Endothelial cell of umbilical vein (primary cell): ENCODE results near the gene MITF. TPM values are rescaled to one million over a fixed set of nuclear protein-coding genes. Genes with fewer than 3 reads are reported as not detected.

Experiments
- BruUV-seq: library from RNA; stranded (reverse); fragments of 400-500 nt; replicated peaks from 2 replicates; lab custom pipeline; 2021; lab: Mats Ljungman, UMichigan
- CTCF ChIA-PET: fragments of 300-600, 350-600 bp; sonication (Branson Sonifier 250); formaldehyde crosslinking; loops from one replicate; lab custom pipeline; 2021; ENCODE audit warnings: antibody characterized with exemption, inconsistent platforms; lab: Charles Lee
- POLR2A ChIA-PET: fragments of 300-600, 350-600 bp; sonication (Branson Sonifier 250); formaldehyde crosslinking; loops from one replicate; lab custom pipeline; 2021; ENCODE audit warnings: antibody characterized with exemption, inconsistent platforms; lab: Charles Lee
- DNase-seq: peaks from one replicate; pipeline ENCODE4 v3.0.0-alpha.2; 2011; ENCODE audit warnings: low read depth, low spot score
- FAIRE-seq: peaks from 2 replicates; lab custom pipeline; 2011; peaks lifted over from hg19 to GRCh38; lab: Jason Lieb, UNC
- H2AFZ ChIP-seq: 2 replicates; pipeline ENCODE4 v1.6.0; 2012; ENCODE audit warnings: low read depth, low read length, control low read depth, inconsistent platforms
- H3K27ac ChIP-seq: 2 replicates; pipeline ENCODE4 v1.5.1; 2011; ENCODE audit warnings: low read depth, mild to moderate bottlenecking, control low read depth, low read length, moderate library complexity; ENCODE audit not compliant: insufficient read depth
- H3K27me3 ChIP-seq, 2 experiments: 2 replicates each; pipeline versions ENCODE4 v1.6.0 to v1.6.1; 2011; ENCODE audit warnings: low read length in 2 of 2, mixed read lengths in 1 of 2; ENCODE audit not compliant: control insufficient read depth in 2 of 2, insufficient read depth in 2 of 2
- H3K36me3 ChIP-seq, 2 experiments: 2 replicates in 1 of 2; 3 replicates in 1 of 2; pipeline ENCODE4 v1.5.1; 2011; ENCODE audit warnings: low read length in 2 of 2, mild to moderate bottlenecking in 1 of 2, moderate library complexity in 1 of 2; ENCODE audit not compliant: control insufficient read depth in 2 of 2, insufficient read depth in 2 of 2; ENCODE audit errors: extremely low read depth in 1 of 2
- H3K4me1 ChIP-seq: 3 replicates; pipeline ENCODE4 v1.5.1; 2011; ENCODE audit warnings: mild to moderate bottlenecking, low read length; ENCODE audit not compliant: control insufficient read depth, insufficient read depth; ENCODE audit errors: extremely low read depth
- H3K4me2 ChIP-seq: 2 replicates; pipeline ENCODE4 v1.6.1; 2011; ENCODE audit warnings: low read length, control low read depth, mixed read lengths; ENCODE audit not compliant: insufficient read depth
- H3K4me3 ChIP-seq, 3 experiments: fragments of 200-600 bp in 1 of 3; sonication (generic), shearing (Covaris generic) in 1 of 3; replicated peaks in 1 of 3; 2 replicates each; pipeline ENCODE4 v1.5.1; 2011 to 2016; ENCODE audit warnings: control low read depth in 3 of 3, low read length in 3 of 3, mild to moderate bottlenecking in 2 of 3, inconsistent platforms in 1 of 3, low read depth in 1 of 3, moderate library complexity in 1 of 3; ENCODE audit not compliant: insufficient read depth in 1 of 3
- H3K79me2 ChIP-seq: 2 replicates; pipeline ENCODE4 v1.6.0; 2012; ENCODE audit warnings: low read length, inconsistent platforms; ENCODE audit not compliant: control insufficient read depth, insufficient read depth
- H3K9ac ChIP-seq: replicated peaks from 2 replicates; pipeline ENCODE3; 2011; ENCODE audit warnings: low read length, control low read depth; ENCODE audit not compliant: insufficient read depth; ENCODE audit errors: extremely low read depth
- H3K9me1 ChIP-seq: replicated peaks from 3 replicates; pipeline ENCODE4 v1.6.0; 2011; ENCODE audit warnings: mild to moderate bottlenecking, low read length; ENCODE audit not compliant: control insufficient read depth, insufficient read depth; ENCODE audit errors: extremely low read depth
- H3K9me3 ChIP-seq: replicated peaks from 2 replicates; pipeline ENCODE4 v1.5.1; 2012; ENCODE audit warnings: low read length, inconsistent platforms; ENCODE audit not compliant: control insufficient read depth, insufficient read depth
- H4K20me1 ChIP-seq: replicated peaks from 2 replicates; pipeline ENCODE3; 2011; ENCODE audit warnings: mild to moderate bottlenecking, low read length; ENCODE audit not compliant: control insufficient read depth, insufficient read depth; ENCODE audit errors: extremely low read depth
- CTCF ChIP-seq, 2 donors: IDR thresholded peaks; 1 replicate in 1 of 2; 2 replicates in 1 of 2; pipeline ENCODE4 v1.5.1; 2011; ENCODE audit warnings: low read length in 2 of 2, mild to moderate bottlenecking in 2 of 2, moderate library complexity in 2 of 2, control low read depth in 1 of 2, inconsistent platforms in 1 of 2, low read depth in 1 of 2; ENCODE audit not compliant: insufficient read depth in 1 of 2; ENCODE audit errors: extremely low read depth in 1 of 2
- EZH2 ChIP-seq: IDR thresholded peaks from 2 replicates; pipeline ENCODE4 v1.6.1; 2012; ENCODE audit warnings: borderline replicate concordance, low read depth, mild to moderate bottlenecking, moderate library complexity, low read length, inconsistent platforms; ENCODE audit not compliant: severe bottlenecking
- FOS ChIP-seq: IDR thresholded peaks from 2 replicates; pipeline ENCODE4 v1.6.1; 2011; ENCODE audit warnings: mild to moderate bottlenecking, low read length, moderate library complexity, borderline replicate concordance; ENCODE audit not compliant: insufficient read depth
- GATA2 ChIP-seq: IDR thresholded peaks from 2 replicates; pipeline ENCODE4 v1.7.0; 2011; ENCODE audit warnings: low read depth, mild to moderate bottlenecking, moderate library complexity, mixed read lengths, low read length; ENCODE audit not compliant: insufficient read length, insufficient read depth
- JUN ChIP-seq: IDR thresholded peaks from 2 replicates; pipeline ENCODE4 v1.6.1; 2011; ENCODE audit warnings: borderline replicate concordance, low read depth; ENCODE audit not compliant: insufficient read length, insufficient read depth
- MAX ChIP-seq: IDR thresholded peaks from 2 replicates; pipeline ENCODE4 v1.6.1; 2011; ENCODE audit not compliant: insufficient read depth, insufficient read length
- MYC ChIP-seq: IDR thresholded peaks from one replicate; pipeline ENCODE4 v1.6.1; 2011; ENCODE audit warnings: mild to moderate bottlenecking, low read depth, low read length
- POLR2A ChIP-seq: IDR thresholded peaks from 2 replicates; pipeline ENCODE4 v1.6.1; 2012; ENCODE audit warnings: low read depth, mild to moderate bottlenecking, control low read depth, low read length
- POLR2AphosphoS5 ChIP-seq: IDR thresholded peaks from 2 replicates; pipeline ENCODE4 v1.6.1; 2012; ENCODE audit warnings: low read depth, mild to moderate bottlenecking, control low read depth, low read length, moderate library complexity; ENCODE audit not compliant: insufficient read depth
- dilution Hi-C: fragments of 300-500 bp; cut with MboI; formaldehyde crosslinking; loops from one replicate; pipeline ENCODE4 v1.15.0; 2019; ENCODE audit warnings: low sequenced_read_pairs; ENCODE audit not compliant: extremely low pct_ligation_motif_present
- intact Hi-C: fragments of 100-400 bp; cut with micrococcal nuclease; formaldehyde crosslinking; loops from one replicate; pipeline ENCODE4 v1.10.0; 2022
- polyA plus RNA-seq, 4 experiments: library from polyadenylated mRNA; depleted of rRNA in 3 of 4; stranded (reverse) in 3 of 4; unstranded in 1 of 4; fragments of >200 nt; gene quantifications; 2 replicates each; pipeline versions ENCODE4 v1.2.1 to v1.2.3, GENCODE V29; 2011 to 2012; ENCODE audit warnings: missing spikeins in 1 of 4
- total RNA-seq: library from RNA; stranded (reverse); gene quantifications from 2 replicates; pipeline ENCODE4 v1.2.3, GENCODE V29; 2021

Gene MITF
- total and polyA plus RNA-seq, 2 donors (not counting 3 experiments of a cell fraction or from before 2014, with no cell fraction given) = 1.6 to 2.5 TPM

GRCh38 chr3:69861556-69861955, 122.3 kb downstream of the MITF start:
- intact Hi-C loops = no loop called here
- Histone ChIP-seq H2AFZ (no peak overlapping the region), H3K9me1 (no peaks in the 10 kb centered on the region), H3K4me2 (no peak overlapping the region), H3K9ac (no peak overlapping the region), H3K27me3 (no peaks in the 10 kb centered on the region), H3K36me3 (no peaks in the 10 kb centered on the region), H3K79me2 (no peaks in the 10 kb centered on the region), H3K4me1 (peaks cover 9% of the 10 kb centered on the region), H3K9me3 (no peaks in the 10 kb centered on the region), H3K27ac (no peak overlapping the region), H4K20me1 (no peaks in the 10 kb centered on the region), H3K4me3 (no peak overlapping the region)
- dilution Hi-C loops = no loop called here
- TF ChIP-seq MYC (no peak), GATA2 (no peak), JUN (no peak), CTCF (IDR thresholded peaks at IDR 0.05; ENCODE audit: extremely low read depth in 1 of 2, insufficient read depth in 1 of 2, low read depth in 1 of 2, low read length in 2 of 2) (no peak), EZH2 (no peak), FOS (no peak), POLR2AphosphoS5 (no peak), MAX (no peak), POLR2A (no peak)
- ChIA-PET CTCF (no interaction called here), POLR2A (no interaction called here)
- no TSS peak for BruUV-seq
- no peak for FAIRE-seq
- no peak for DNase-seq
